Omental fat pad (tissue), 4 donors: ENCODE results near the gene PRSS27. TPM values are rescaled to one million over a fixed set of nuclear protein-coding genes. Genes with fewer than 3 reads are reported as not detected.

Source experiments
- ATAC-seq: fragments of 150-250 bp; one replicate; pipeline ENCODE4 v1.9.1; 2016; ENCODE audit warnings: mild to moderate bottlenecking, moderate library complexity; ENCODE audit not compliant: low FRiP score
- DNase-seq: peaks from one replicate; pipeline ENCODE4 v3.0.0-alpha.2; 2019; ENCODE audit warnings: low spot score
- CTCF ChIP-seq, 3 donors: fragments of 450-650 bp; IDR thresholded peaks; one replicate each; pipeline ENCODE4 v1.5.1; 2016 to 2017; ENCODE audit warnings: antibody characterized with exemption in 3 of 3, mild to moderate bottlenecking in 3 of 3, moderate library complexity in 2 of 3
- total RNA-seq, 4 donors: library from RNA; depleted of rRNA; stranded (reverse); fragments of >200 nt; gene quantifications; one replicate each; pipeline ENCODE4 v1.1.0, GENCODE V29; 2016

The PRSS27 gene
- total RNA-seq, 4 donors from 2014 or later, result 0.65 to 1.2 (median 1.0) TPM

GRCh38 chr16:2708955-2709587 lies 11.0 kb downstream of the PRSS27 start:
- DNase-seq (no peak), ATAC-seq (no peak)
- no peak for TF ChIP-seq CTCF (IDR thresholded peaks at IDR 0.05)

- ATAC-seq, result no peak
- DNase-seq, result no peak
- no peak for TF ChIP-seq CTCF (IDR thresholded peaks at IDR 0.05)
These were observed 11.8 kb downstream of the PRSS27 start for GRCh38 chr16:2708290-2708639.

GRCh38 chr16:2707368-2708289 lies 12.4 kb downstream of the PRSS27 start:
- no peak for TF ChIP-seq CTCF (IDR thresholded peaks at IDR 0.05)
- ATAC-seq (no peak), DNase-seq (no peak)

- no peak for TF ChIP-seq CTCF (IDR thresholded peaks at IDR 0.05)
- DNase-seq (no peak), ATAC-seq (no peak)
These were observed 13.3 kb downstream of the PRSS27 start for GRCh38 chr16:2706611-2707311.

GRCh38 chr16:2706085-2706484 lies 13.9 kb downstream of the PRSS27 start:
- ATAC-seq, result no peak
- TF ChIP-seq CTCF (IDR thresholded peaks at IDR 0.05), result no peak
- no peak for DNase-seq

- no peak for DNase-seq
- no peak for ATAC-seq
- TF ChIP-seq CTCF (IDR thresholded peaks at IDR 0.05), result no peak
These were observed 14.7 kb downstream of the PRSS27 start for GRCh38 chr16:2705351-2705750.
